IPS-NIHi7 (cell line): ENCODE results near the gene COL21A1.

ENCODE experiments used
- DNase-seq: peaks from one replicate; pipeline ENCODE4 v3.0.0; 2012; ENCODE audit warnings: mixed read lengths; ENCODE audit errors: extremely low spot score

The COL21A1 gene

DNA sequence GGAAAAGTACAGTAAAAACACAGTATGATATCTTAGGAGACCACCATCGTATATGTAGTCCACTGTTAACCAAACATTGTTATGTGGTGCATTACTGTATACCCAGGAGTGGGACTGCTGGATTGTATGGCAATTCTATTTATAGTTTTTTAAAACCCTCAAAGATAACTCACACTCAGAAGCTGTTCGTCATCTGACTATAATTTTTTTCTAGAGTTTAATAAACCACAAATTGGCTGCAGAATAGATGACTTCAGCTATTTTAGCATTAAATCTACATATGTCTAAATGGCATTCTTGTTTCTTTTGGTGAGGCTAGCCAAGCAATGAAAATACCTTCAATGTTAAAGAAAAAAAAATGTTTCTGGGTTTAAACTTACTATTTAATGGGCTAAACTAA, 237.7 kb downstream of the COL21A1 start:
- no peak for DNase-seq
